OCI-LY3 (cell line): ENCODE results near the gene MINDY3.

Source experiments
- CTCF ChIP-seq: fragments of 200-600, 300-600 bp; sonication (generic); IDR thresholded peaks from 2 replicates; pipeline ENCODE4 v1.5.1; 2014; ENCODE audit warnings: antibody characterized with exemption, low read length, low read depth
- EZH2phosphoT487 ChIP-seq: fragments of 200-600 bp; shearing (Covaris generic); IDR thresholded peaks from 2 replicates; pipeline ENCODE4 v1.6.1; 2018; ENCODE audit warnings: antibody characterized with exemption, mixed run types, low read depth

- TF ChIP-seq CTCF: no peak
- no peak for TF ChIP-seq EZH2phosphoT487
Observed at GRCh38 chr10:15760681-15761080, 99.6 kb downstream of the MINDY3 start.
